HG03439 (cell line): ENCODE data around the gene LYPLA2.
A peak's percentile ranks its signal among the peaks of the same experiment; 100 is the strongest.
"Not testable (repeated sequence)": the region's sequence is repeated elsewhere in the genome, so short reads cannot be mapped to it uniquely, and the experiment has no call there.

ENCODE experiments used
- ATAC-seq: cut with Tn5 transposase; IDR thresholded peaks from one replicate; pipeline ENCODE4 v1.9.1; 2021; ENCODE audit warnings: mild to moderate bottlenecking, moderate library complexity; ENCODE audit not compliant: unreplicated experiment

LYPLA2 gene

DNA sequence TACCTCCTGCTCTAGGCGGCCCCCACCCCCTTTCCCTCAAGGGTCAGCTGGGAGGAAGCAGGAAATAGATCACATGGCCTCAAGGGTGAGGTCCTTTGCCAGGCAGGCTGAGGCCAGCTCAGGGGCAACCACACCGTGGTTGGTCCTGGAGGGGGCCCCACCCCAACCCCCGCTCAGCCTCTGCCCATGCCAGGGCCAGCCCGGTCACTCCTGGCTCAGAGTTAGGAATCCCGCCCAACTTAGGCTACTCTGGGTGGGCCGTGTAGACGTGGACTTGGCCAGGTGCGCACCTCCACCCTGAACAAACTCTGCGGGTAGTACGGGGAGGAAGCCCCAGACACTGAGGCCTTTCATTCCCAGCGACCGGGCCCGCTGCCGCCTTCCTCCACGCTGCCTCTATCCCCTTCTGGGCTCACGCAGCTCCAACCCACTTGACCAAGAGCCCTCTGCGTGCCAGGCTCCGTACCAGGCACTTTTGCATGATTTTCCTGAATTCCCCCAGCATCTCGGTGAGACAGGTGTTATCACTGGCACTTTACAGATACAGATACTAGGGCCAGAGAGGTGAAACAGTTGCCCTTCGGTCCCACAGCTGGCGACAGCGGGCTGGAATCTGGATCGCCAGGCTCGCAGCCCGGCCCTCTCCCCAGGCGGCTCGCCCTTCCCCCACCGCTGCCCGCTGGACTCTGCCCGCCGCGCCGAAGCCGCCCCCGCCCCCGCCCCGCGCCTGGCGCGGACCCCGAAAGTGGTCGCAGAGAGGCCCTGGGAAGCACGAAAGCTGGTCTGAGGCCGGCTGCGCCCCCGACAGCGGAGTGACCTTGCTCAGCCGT lies 8.8 kb downstream of the LYPLA2 start:
- ATAC-seq, result peak; percentile 3

DNA sequence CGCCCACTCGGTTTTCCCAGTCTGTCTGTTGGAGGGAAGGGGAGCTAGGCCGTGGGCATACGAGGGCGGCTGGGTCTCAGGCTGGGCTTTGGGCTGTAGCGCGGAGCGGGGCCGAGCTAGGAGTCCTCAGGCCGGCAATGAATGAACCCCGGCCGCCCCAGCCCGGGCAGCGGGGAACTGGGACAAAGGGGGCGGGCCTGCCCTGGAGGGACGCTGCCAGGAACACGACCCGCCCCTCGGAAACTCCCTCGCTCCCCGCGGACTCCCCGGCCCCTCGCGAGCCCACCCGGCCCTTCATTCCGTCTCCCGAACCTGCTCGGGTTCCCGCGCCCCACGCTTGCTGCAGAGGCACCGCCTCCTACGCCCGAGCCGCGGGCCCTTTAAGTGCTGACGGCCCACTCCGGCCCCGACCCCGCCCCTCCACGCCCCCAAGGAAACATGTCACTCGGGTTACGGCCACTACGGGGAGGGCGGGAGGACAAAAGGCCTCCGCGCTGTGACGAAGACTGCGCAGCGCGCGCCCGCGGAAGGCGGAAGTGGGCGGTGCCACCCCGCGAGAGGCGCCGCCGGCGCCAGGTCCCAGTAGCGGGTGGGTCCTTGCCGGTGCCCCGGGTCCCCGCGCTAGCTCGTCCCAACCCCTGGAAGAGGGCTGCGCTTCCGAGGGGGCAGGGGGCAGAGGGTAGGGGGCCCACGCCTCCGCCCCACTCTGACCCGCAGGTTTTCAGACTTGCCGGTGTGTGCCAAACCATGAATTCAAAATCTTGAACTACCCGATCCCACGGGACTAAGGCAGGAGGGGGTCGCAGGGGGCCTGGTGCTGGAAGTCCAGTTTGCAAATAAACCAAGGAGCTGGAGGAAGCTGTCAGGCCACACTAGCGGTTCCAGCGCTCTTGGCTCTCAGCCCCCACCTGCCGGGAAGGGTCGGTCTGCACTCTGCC lies 9.7 kb downstream of the LYPLA2 start, which contains the start of gene GALE:
Gene GALE (minus strand): TSS at position 355 of the 938 bp plus-strand sequence. CDS start 1,747 bp downstream, outside the sequence.
- ATAC-seq, result peak; percentile 75

- no peak for ATAC-seq
Observed at GRCh38 chr1:23801338-23801748, 10.4 kb downstream of the LYPLA2 start.

DNA sequence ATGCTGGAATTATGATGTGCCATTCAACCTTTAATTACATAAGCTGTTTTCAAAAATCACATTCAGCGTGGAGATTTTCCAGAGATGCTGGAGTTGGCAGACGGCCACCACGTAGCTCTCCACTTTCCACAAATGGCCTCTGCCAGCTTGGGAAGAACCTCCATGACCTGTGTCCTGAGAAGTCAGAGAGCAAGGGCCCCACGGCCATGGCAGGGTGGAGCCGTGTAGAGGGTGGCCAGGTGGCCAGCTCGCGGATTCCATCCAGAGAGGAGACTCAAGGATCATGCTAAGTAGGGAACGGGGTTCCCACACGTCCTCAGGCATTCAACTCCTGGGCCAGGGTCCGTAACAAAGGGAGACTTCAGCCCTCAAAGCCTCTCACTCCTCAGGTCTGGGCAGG lies 10.9 kb downstream of the LYPLA2 start:
- ATAC-seq, result no peak

- ATAC-seq, result not testable (repeated sequence)
Observed at GRCh38 chr1:23802809-23803342, 11.9 kb downstream of the LYPLA2 start.

DNA sequence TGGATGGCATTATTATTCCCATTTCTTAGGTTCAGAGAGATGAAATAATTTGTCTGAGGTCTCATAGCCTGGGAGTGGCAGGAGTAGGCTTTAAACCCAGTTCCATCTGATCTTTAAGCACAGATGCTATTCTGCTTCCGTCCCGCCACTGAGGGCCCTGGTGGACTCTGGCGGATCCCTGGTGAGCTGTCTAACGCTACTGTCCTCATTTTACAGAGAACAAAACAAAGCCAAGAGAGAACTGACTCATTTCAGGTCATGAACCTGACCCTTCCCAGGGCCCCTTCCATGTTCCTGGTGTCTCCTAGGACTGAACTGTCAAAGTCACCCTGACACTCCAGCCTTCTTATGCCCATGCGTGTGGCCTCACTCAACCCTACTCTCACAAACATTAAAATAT lies 12.7 kb downstream of the LYPLA2 start:
- ATAC-seq, result no peak

GRCh38 chr1:23804183-23804835 lies 13.4 kb downstream of the LYPLA2 start:
- no peak for ATAC-seq

DNA sequence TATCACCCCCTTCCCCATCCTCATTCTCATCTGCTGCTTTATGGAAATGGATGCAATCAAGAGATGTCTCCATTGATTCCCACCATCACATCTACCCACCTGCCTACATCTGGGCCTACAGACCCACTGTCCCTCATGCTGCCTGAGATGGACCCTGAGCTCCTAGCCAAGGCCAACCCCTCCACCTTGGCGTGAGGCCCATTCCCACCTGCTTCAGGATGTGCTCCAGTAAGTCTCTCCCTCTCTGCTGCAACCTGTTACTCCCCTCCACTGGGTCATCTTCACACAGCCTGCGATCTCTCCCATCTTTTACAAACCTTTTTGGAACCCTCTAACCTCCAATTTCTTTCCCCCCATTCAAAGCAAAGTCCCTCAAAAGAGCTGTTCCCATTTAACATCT lies 14.1 kb downstream of the LYPLA2 start:
- ATAC-seq, result no peak

GRCh38 chr1:23806280-23806679 lies 15.3 kb downstream of the LYPLA2 start:
- ATAC-seq, result no peak

- no peak for ATAC-seq
Observed at GRCh38 chr1:23807453-23807852, 16.5 kb downstream of the LYPLA2 start.

DNA sequence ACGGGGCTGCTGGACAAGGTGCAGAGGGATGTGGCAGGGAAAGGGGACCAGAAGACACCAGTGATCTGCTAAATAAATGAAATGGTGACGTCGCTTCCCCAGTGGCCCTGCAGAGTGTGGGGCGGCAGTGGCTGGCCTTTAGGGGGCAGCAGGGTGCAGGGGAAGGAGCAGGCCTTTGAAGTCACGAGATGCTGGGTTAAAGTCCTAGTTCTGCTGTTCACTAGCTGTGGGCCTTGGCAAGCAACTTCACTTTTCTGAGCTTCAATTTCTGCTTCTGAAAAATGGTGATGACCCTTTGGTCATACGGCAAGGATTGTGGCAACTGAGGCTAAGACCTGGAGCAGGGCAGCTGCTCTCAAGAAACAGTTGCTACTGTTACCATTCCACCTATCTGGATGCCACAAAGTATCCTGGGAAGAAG lies 18.8 kb downstream of the LYPLA2 start:
- ATAC-seq, result no peak

GRCh38 chr1:23810818-23811540 lies 20.0 kb downstream of the LYPLA2 start:
- no peak for ATAC-seq

DNA sequence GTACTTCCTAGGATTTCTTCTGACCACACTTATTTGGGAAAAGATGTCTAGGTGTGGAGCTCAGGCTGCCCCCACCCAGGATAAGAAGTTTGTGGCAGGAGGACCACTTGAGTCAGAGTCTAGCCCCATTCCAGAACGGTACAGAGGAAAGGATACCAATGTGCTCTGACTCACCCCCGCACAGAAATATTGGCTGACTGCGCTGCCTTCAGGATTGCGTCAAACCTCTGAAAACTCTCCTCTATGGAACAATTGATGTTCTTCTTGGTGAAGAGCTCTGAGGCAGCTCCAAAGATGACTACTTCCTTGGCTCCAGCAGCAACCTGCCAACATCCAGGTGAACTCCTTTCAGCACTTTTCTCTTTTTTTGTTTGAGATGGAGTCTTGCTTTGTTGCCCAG lies 23.1 kb downstream of the LYPLA2 start:
- ATAC-seq, result no peak

DNA sequence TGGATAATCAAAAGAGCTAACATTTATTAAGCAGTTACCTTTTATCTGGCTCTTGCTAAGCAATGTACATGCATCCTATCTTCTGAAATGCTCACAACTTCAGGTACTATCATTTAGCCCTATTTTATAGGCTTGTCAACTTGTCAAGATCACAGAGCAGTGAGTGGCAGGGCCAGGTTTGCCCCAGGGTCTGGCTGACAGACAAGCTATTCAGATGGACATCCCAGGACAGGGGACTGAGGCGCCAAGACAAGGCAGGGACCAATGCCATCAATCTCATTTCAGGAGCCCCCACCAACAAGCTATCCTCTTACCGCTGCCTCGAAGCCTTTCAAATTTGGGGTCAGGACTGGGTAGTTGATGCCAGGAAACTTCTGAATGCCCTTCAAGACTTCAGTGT lies 25.4 kb downstream of the LYPLA2 start:
- ATAC-seq, result no peak

DNA sequence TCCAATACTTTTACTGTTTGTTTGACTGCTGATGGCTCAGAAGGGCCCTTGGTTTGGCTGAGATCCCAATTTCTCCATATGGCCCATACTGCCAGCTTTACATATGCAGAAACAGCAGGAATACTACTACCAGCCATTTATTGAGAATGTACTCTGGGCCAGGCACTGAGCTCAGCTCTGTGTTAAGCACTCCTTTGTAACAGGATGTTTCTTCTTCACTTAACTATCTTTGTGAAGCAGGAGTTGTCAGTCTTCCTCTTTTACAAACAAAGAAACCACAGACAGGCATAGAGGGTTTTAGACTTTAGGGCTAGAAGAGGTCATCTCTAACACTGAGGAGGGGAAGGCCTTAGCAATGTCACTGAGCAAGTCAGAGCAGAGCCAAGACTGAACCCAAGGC lies 26.0 kb downstream of the LYPLA2 start:
- ATAC-seq, result no peak

DNA sequence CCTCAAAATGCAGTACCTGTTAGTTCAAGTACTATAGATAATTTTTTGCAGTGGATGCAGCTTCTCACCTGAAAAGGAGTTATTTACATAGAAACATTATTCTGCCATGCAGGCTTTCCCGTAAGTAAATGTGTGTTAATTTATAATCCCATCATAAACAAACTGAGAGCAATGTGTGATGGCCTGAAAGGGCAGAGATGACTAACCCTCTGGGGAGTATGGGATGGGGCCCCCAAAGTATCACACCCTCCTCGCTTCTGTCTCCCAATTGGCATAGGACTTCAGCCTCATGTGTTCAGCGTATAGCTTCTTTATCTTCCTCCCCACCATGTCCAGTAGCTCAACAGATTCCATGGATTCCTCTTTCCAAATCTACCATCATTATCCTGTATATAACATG lies 26.7 kb downstream of the LYPLA2 start:
- no peak for ATAC-seq

DNA sequence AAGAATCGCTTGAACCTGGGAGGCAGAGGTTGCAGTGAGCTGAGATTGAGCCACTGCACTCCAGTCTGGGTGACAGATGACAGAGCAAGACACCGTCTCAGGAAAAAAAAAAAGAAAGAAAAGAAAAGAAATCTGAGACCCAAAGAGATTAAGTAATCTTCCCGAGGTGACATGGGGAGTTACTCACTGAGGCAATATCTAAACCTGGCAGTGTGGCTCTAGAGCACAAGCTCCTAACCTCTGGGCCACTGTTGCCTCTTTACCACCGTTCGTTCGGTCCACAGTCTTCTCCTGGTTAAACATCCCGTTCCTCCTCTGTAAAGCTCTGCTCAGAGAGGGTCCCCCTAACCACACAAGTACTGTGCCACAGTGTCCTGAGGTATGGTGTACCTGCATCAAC lies 32.8 kb downstream of the LYPLA2 start:
- no peak for ATAC-seq

DNA sequence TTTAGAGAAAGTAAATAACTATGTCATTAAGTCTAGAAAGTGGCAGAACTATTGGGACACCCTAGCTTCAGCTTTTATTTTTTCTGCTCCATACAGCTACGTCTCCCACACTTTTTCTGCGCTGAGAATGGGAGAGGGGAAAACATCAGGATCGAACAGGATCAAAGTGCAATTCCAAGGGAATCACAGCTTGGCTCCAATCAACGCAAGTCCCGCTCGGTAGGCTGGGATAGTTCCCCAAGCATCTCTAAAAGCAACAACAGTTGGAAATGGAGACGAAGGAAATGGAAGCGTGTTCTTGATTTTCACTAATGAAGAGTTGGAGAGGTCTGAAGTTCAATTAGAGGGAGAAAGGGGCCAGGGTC lies 33.7 kb downstream of the LYPLA2 start:
- no peak for ATAC-seq

- peak; percentile 72 for ATAC-seq
Observed at GRCh38 chr1:23825076-23825761, 34.3 kb downstream of the LYPLA2 start, which contains the start of gene HMGCL. Gene HMGCL (minus strand): TSS chr1:23825429. CDS start chr1:23825415, 14 bp downstream.
